NCI-H146 treated with DMSO at 0.1 percent for 48 hours (cell line): Measurements from ENCODE around the gene KRTAP10-2.

Experiments used
- DNase-seq: peaks from one replicate; lab custom pipeline; 2025; ENCODE audit not compliant: unreplicated experiment; lab: John Stamatoyannopoulos, UW

KRTAP10-2 gene

DNA sequence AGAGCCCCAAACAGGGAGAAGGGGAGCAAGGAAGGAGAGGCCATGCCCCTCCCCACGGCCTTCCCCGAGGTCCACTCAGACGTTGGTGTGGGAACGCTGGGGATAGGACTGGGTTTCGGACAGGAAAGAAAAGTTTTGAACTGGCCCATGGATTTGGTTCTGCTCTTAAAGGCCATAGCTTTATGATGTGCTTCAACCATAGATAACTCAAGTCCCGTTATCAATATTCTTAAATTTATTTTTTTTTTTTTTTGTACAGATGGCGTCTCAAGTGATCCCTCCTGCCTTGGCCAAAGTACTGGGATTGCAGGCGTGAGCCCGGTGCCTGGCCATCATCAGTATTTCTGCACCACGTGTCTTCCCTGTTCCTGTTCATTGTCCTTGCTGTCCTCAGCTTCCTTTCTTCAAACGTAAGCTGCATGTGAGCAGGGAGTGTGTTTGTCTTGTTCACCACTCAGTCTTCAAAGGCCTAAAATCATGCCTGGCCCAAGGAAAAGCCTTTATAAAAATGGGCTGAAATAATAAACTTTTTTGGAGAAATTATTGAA, 10.5 kb downstream of the KRTAP10-2 start:
- DNase-seq = no peak

- no peak for DNase-seq
Measured at GRCh38 chr21:44539991-44540666, 11.2 kb downstream of the KRTAP10-2 start, which contains the start of gene KRTAP10-1. TSS of gene KRTAP10-1 (minus strand) at chr21:44540195. CDS start at chr21:44540150, 45 bp downstream.

- no peak for DNase-seq
Measured at GRCh38 chr21:44539046-44539445, 12.3 kb downstream of the KRTAP10-2 start.

- no peak for DNase-seq
Measured at GRCh38 chr21:44537930-44538911, 13.1 kb downstream of the KRTAP10-2 start.

- DNase-seq = no peak
Measured at GRCh38 chr21:44535963-44536362, 15.3 kb downstream of the KRTAP10-2 start.

- DNase-seq = no peak
Measured at GRCh38 chr21:44534688-44535087, 16.6 kb downstream of the KRTAP10-2 start.

DNA sequence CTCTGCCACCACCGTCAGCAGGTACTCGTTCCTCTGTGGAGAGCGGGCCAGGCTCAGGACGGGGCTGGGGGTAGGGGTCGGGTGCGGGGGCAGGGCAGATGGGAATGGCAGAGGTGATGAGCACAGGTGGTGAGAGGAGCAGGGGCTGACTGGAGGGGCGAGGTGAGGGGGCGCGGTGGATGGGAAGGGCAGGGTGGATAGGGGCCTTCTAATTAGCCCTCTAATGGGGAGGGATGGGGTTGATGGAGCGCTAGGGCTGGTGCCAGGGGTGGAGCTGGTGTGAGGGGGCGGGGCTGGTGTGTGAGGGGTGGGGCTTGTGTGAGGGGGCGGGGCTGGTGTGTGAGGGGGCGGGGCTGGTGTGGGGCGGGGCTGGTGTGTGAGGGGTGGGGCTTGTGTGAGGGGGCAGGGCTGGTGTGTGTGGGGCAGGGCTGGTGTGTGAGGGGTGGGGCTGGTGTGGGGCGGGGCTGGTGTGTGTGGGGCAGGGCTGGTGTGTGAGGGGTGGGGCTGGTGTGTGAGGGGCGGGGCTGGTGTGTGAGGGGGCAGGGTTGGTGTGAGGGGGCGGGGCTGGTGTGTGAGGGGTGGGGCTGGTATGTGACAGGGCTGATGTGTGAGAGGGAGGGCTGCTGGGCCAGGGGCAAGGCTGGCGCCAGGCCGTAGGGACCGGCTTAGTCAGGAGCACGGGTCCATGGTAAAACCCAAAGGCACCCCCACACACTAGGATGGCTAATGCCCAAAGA, 17.2 kb downstream of the KRTAP10-2 start:
- DNase-seq = no peak

GRCh38 chr21:44533121-44533890, 18.0 kb downstream of the KRTAP10-2 start:
- no peak for DNase-seq

- no peak for DNase-seq
Measured at GRCh38 chr21:44532712-44533111, 18.6 kb downstream of the KRTAP10-2 start.

- DNase-seq = no peak
Measured at GRCh38 chr21:44531606-44532564, 19.4 kb downstream of the KRTAP10-2 start.

- no peak for DNase-seq
Measured at GRCh38 chr21:44530903-44531605, 20.3 kb downstream of the KRTAP10-2 start.

DNA sequence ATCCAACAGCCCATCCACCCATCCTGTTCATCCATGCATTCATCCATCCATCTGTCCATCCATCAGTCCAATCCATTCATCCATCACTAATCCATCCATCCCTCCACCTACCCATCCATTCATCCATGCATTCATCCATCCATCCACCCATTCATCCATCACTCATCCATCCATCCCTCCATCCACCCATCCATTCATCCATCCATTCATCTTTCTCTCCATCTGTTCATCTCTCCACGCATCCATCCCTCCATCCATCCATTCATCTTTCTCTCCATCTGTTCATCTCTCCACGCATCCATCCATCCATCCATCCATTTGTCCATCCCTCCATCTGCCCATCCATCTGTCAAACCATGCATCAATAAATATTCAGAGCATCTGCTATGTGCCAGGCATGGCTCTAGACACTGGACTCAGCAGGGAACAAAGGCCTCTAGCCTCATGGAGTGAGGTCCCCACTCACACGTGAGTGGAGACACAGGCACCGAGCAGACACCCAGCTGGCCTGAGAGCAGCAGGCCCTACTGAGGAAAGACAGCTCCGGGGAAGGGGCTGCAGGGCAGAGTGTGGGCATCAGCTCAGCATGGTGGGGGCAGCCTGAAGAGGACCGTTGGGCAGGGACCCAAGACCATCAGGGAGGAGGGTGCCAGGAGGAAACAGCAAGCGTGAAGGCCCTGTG, 20.9 kb downstream of the KRTAP10-2 start:
- no peak for DNase-seq

DNA sequence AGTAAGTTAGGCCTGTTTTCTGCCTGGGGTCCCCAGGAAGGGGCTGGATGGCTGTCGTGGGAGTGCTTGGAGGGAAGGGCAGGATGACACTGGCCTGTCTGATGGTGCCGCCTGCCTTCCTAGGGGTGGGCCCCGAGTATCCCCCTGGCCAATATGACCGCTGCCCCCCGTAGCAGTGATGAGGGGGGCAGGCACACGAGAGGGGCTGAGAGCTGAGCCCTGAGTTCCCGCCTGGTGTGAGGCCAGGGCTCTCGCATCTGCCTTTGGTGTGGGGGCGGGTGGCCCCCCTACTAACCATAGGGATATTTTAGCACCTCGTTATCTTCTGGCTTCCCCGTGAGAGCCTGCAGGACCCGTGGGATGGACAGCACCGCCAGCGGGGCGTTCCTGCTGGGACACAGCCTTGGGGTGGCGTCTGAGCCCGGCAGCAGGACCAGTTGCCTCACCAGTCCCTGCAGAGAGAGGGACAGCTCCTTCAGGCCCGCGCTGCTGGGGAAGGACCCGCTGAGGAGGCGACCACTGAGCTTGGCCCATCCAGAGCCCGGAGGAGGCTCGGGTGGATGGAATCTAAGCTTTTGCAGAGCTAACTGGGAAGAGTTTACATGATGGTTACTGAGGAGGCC, 21.7 kb downstream of the KRTAP10-2 start:
- DNase-seq = no peak

DNA sequence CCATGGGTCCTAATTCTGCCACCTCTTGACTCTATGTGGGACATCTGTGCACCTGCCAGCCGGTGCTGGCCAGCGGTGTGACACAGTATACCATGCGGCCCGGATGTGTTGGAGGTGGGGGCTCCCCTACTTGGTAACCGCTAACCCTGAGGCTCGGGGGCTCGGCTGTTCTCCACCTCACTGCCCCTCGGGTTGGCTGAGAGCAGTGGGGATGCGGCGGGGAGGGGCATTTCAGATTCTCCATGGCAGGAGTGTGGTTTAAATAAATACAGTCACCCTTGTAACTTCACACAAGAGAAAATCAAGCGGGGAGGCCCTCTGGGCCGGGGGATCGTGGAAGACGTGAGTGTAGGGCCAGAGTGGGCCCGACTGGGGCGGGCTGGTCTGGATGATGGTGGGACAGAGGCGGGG, 22.3 kb downstream of the KRTAP10-2 start:
- DNase-seq = no peak

DNA sequence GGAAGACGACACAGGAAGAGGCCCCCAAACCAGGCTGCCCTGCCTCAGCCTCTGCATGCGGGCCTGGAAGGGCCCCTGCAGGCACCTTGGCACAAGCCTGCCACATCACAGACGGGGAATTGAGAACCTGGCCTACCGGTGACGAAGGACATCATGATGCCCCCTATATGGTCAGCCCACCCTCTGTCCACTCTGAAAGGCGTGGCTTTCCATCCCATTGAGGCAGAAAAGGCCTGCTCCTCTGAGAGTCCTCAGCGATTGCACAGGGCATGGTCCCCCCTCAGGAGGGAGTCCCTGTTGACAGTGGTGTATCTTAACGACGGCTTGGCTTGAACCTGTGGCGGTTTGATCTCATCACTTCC, 22.7 kb downstream of the KRTAP10-2 start:
- no peak for DNase-seq

GRCh38 chr21:44527983-44528633, 23.2 kb downstream of the KRTAP10-2 start:
- DNase-seq = no peak
